Measurements from ENCODE around the gene CCRL2. TPM values are rescaled to one million over a fixed set of nuclear protein-coding genes. Genes with fewer than 3 reads are reported as not detected.
"Not testable (repeated sequence)": the region's sequence is repeated elsewhere in the genome, so short reads cannot be mapped to it uniquely, and the experiment has no call there.

CCRL2 gene
- total and polyA plus RNA-seq, 2 of the 4 experiments (the other 2 are of a cell fraction): 0.29 to 0.36 TPM

DNA sequence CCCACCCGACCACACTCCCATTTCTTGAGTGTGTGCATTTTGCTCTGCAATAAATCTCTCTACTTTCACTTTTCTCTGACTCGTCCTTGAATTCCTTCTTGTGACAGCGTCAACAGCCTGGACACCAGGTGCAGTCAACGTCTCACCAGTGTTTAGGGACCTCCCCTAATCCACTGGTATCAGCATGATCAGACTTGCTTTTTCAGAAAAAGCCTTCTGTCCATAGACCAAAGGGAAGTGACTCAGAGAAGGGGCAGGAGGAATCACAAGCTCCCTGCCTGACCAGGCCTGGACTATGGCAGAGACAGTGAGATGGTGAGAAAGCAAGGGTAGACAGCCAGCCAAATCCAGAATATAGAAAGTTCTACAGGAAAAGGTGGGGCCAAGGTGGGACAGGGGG, 20.9 kb upstream of the CCRL2 start:
- in situ Hi-C loops (cut with MboI; ENCODE audit: low sequenced_read_pairs) (no loop called here), dilution Hi-C loops (cut with HindIII; ENCODE audit: low sequenced_read_pairs, unreplicated experiment) (no loop called here), intact Hi-C loops (cut with micrococcal nuclease) (no loop called here)
- Histone ChIP-seq H3K4ac (ENCODE audit: low read depth, low read length) (no peak overlapping the region), H3K18ac (ENCODE audit: low read depth, low read length) (no peak overlapping the region), H3K9ac (ENCODE audit: low read depth, low read length) (no peak overlapping the region), H3K27ac (ENCODE audit: insufficient read depth, low read length) (no peak overlapping the region), H2AK9ac (replicated peaks; ENCODE audit: low read depth, low read length, poor library complexity) (no peak overlapping the region), H3K9me3 (ENCODE audit: control insufficient read depth, insufficient read depth, low read length) (peaks cover 2% of the 10 kb centered on the region; the same call in 1 of the 2 replicates), H4K20me1 (ENCODE audit: insufficient read depth, low read length) (no peaks in the 10 kb centered on the region), H4K91ac (ENCODE audit: insufficient read depth, low read depth, low read length) (no peak overlapping the region), H3K14ac (replicated peaks; ENCODE audit: low read depth, low read length) (no peak overlapping the region), H3K27me3 (ENCODE audit: control insufficient read depth, insufficient read depth, low read length) (peaks cover 29% of the 10 kb centered on the region), H4K5ac (ENCODE audit: low read depth, low read length) (no peak overlapping the region), H3K4me2 (ENCODE audit: low read depth, low read length) (peak overlapping the region; percentile 32; the same call in 1 of the 2 replicates), H3K4me3 (ENCODE audit: insufficient read depth, low read depth, low read length) (no peak overlapping the region), H3K56ac (ENCODE audit: extremely low read depth, insufficient read depth, low read length) (no peak overlapping the region), H4K8ac (ENCODE audit: low read depth in 2 of 2, low read length in 2 of 2) (no peak overlapping the region), H3K79me1 (ENCODE audit: low read depth in 1 of 2, low read length in 2 of 2) (no peaks in the 10 kb centered on the region), H2BK15ac (ENCODE audit: low read depth, low read length) (no peak overlapping the region), H2AFZ (replicated peaks; ENCODE audit: low read length, poor library complexity) (peak overlapping the region; percentile 78), H2BK120ac (ENCODE audit: low read depth, low read length) (no peak overlapping the region), H2BK5ac (ENCODE audit: low read depth, low read length, poor library complexity, severe bottlenecking) (no peak overlapping the region), H3K9me1 (ENCODE audit: insufficient read depth, low read length) (peaks cover 4% of the 10 kb centered on the region), H3K4me1 (ENCODE audit: control insufficient read depth, insufficient read depth, low read length) (no peaks in the 10 kb centered on the region), H2BK20ac (ENCODE audit: low read depth, low read length) (no peak overlapping the region), H2AK5ac (ENCODE audit: low read depth, low read length) (peak overlapping the region; percentile 14; the same call in 1 of the 2 replicates), H3K23ac (ENCODE audit: low read depth, low read length) (no peak overlapping the region), H3K36me3 (ENCODE audit: control insufficient read depth, insufficient read depth, low read length) (no peaks in the 10 kb centered on the region)
- ChIA-PET CTCF (interaction anchor here (1.0 to 1.4 kb wide), 2 partner anchors 8 to 14 kb away, joined by 3 to 4 read pairs; no protein-coding TSS in a partner anchor), POLR2A (ENCODE audit: unreplicated experiment) (no interaction called here)
- no TSS peak for BruUV-seq (replicated peaks)
- ATAC-seq (ENCODE audit: low read depth) (peak; percentile 73), DNase-seq (peak; percentile 52)
- TF ChIP-seq CEBPB (IDR thresholded peaks at IDR 0.05; ENCODE audit: low read depth, low read length): no peak
- no peak for TF ChIP-seq RAD21 (IDR thresholded peaks at IDR 0.05; ENCODE audit: low read length)
- TF ChIP-seq MAZ (IDR thresholded peaks at IDR 0.05; ENCODE audit: borderline replicate concordance, low read depth, low read length): no peak
- no peak for TF ChIP-seq NFE2L2 (IDR thresholded peaks at IDR 0.05; ENCODE audit: low read depth, low read length)
- TF ChIP-seq CHD1 (IDR thresholded peaks at IDR 0.05; ENCODE audit: low read depth, low read length): no peak
- no peak for TF ChIP-seq BHLHE40 (IDR thresholded peaks at IDR 0.05; ENCODE audit: low read depth, low read length)
- no peak for TF ChIP-seq MAFK (IDR thresholded peaks at IDR 0.05; ENCODE audit: low read depth, low read length)
- no peak for TF ChIP-seq SMC3 (IDR thresholded peaks at IDR 0.05; ENCODE audit: low read depth, low read length)
- TF ChIP-seq, protein P1, sequence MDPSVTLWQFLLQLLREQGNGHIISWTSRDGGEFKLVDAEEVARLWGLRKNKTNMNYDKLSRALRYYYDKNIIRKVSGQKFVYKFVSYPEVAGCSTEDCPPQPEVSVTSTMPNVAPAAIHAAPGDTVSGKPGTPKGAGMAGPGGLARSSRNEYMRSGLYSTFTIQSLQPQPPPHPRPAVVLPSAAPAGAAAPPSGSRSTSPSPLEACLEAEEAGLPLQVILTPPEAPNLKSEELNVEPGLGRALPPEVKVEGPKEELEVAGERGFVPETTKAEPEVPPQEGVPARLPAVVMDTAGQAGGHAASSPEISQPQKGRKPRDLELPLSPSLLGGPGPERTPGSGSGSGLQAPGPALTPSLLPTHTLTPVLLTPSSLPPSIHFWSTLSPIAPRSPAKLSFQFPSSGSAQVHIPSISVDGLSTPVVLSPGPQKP (IDR thresholded peaks at IDR 0.05; ENCODE audit: borderline replicate concordance, low read depth, low read length): no peak
- no CpG with 5 or more reads among the region's 4 CpGs for WGBS, 2 experiments (ENCODE audit: extremely low coverage in 2 of 2, insufficient read length in 1 of 2)

DNA sequence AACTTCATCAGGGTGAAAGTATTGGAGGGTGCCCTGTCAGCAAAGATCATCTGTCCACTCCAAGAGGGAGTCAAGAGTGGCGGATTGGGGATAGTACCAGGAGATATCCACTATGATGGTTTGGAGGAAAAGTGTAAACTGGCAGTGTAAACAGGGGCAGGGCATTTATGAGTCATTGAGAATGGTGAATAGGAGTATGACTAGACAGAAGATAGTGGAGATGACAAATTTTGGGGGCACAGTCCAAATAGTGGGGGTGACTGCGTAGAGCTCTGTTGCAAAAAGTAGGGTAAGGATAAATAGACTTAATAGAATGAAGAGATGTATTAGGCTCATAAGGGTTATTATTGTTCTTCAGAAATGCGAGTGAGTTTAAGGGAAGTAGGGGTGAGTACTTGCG, 18.2 kb upstream of the CCRL2 start:
- H2BK15ac ChIP-seq (ENCODE audit: low read depth, low read length); H2AK5ac ChIP-seq (ENCODE audit: low read depth, low read length); H3K9ac ChIP-seq (ENCODE audit: low read depth, low read length); BruUV-seq (replicated peaks); H3K14ac ChIP-seq (replicated peaks; ENCODE audit: low read depth, low read length); H3K18ac ChIP-seq (ENCODE audit: low read depth, low read length); CTCF ChIA-PET; H3K9me1 ChIP-seq (ENCODE audit: insufficient read depth, low read length); in situ Hi-C loops (cut with MboI; ENCODE audit: low sequenced_read_pairs); H4K20me1 ChIP-seq (ENCODE audit: insufficient read depth, low read length); H3K36me3 ChIP-seq (ENCODE audit: control insufficient read depth, insufficient read depth, low read length); ATAC-seq (ENCODE audit: low read depth); intact Hi-C loops (cut with micrococcal nuclease); H2BK5ac ChIP-seq (ENCODE audit: low read depth, low read length, poor library complexity, severe bottlenecking); H3K4me1 ChIP-seq (ENCODE audit: control insufficient read depth, insufficient read depth, low read length); H2BK20ac ChIP-seq (ENCODE audit: low read depth, low read length); DNase-seq; H4K8ac ChIP-seq (ENCODE audit: low read depth in 2 of 2, low read length in 2 of 2); H4K5ac ChIP-seq (ENCODE audit: low read depth, low read length); H3K27ac ChIP-seq (ENCODE audit: insufficient read depth, low read length); POLR2A ChIA-PET (ENCODE audit: unreplicated experiment); H2BK120ac ChIP-seq (ENCODE audit: low read depth, low read length); H3K56ac ChIP-seq (ENCODE audit: extremely low read depth, insufficient read depth, low read length); H3K23ac ChIP-seq (ENCODE audit: low read depth, low read length); H3K4ac ChIP-seq (ENCODE audit: low read depth, low read length); H2AFZ ChIP-seq (replicated peaks; ENCODE audit: low read length, poor library complexity); H4K91ac ChIP-seq (ENCODE audit: insufficient read depth, low read depth, low read length); H3K79me1 ChIP-seq (ENCODE audit: low read depth in 1 of 2, low read length in 2 of 2); H2AK9ac ChIP-seq (replicated peaks; ENCODE audit: low read depth, low read length, poor library complexity); H3K9me3 ChIP-seq (ENCODE audit: control insufficient read depth, insufficient read depth, low read length); H3K4me2 ChIP-seq (ENCODE audit: low read depth, low read length); dilution Hi-C loops (cut with HindIII; ENCODE audit: low sequenced_read_pairs, unreplicated experiment); H3K4me3 ChIP-seq (ENCODE audit: insufficient read depth, low read depth, low read length): not testable (repeated sequence)
- peaks cover 15% of the 10 kb centered on the region for H3K27me3 ChIP-seq (ENCODE audit: control insufficient read depth, insufficient read depth, low read length)
- WGBS, 2 experiments (ENCODE audit: extremely low coverage in 2 of 2, insufficient read length in 1 of 2): 89% methylated on average over 4 of the region's 4 CpGs; no CpG with 5 or more reads in 1 of the 2 experiments
